Measurements from ENCODE around the gene CCDC138.

CCDC138 gene

DNA sequence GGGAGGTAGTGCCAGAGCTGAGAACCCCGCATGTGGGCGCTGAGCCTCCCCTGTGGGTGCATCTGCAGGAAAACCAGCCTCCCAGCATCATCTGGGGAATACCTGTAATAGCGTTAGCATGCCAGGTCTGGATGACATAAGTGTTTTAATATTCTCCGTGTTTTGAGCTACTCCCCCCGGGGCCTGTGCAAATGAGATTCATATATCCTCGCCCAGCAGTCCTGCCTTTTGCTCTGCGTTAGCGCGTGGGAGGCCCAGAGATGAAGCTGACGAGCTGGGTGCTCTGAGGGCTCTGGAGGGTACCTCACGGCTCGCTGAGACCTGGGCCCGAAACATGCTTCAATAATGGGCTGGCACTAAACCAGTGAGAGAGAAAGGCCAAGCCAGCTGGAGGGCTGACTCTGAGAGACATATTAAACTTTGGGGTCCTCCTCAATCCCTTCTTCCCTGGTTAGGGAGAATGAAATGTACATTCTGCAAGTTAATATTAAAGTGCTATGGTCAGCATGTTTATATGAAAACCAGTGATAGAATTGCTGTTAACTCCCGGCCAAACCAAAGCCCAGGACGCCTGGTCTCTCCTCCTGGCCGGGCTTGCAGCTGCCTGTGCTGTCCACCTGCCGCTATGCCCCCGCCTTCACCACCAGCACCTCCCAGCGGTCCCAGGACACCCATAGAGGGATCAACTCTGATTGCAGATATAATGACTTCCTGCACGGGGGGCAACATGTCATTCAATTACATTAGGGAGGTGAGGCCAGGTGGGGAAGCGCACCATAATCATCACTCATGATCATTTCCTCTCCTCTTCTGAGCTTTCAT, 125.4 kb downstream of the CCDC138 start:
- Histone ChIP-seq H3K36me3 (ENCODE audit: control insufficient read depth in 5 of 5, insufficient read depth in 5 of 5, low read length in 5 of 5) (no peaks in the 10 kb centered on the region), H3K27me3 (ENCODE audit: control insufficient read depth in 5 of 5, insufficient read depth in 4 of 5, low read length in 5 of 5) (peaks cover 2 to 11% (median 3%) of the 10 kb centered on the region in 5 donors), H3K4me1 (ENCODE audit: control insufficient read depth in 5 of 5, insufficient read depth in 5 of 5, low read length in 5 of 5) (no peaks in the 10 kb centered on the region), H3K27ac (ENCODE audit: low read depth, low read length) (no peak overlapping the region), H3K9me3 (ENCODE audit: control insufficient read depth in 5 of 5, low read length in 5 of 5) (no peaks in the 10 kb centered on the region), H3K9ac (ENCODE audit: low read length in 5 of 5) (no peak overlapping the region), H3K4me3 (ENCODE audit: low read depth in 1 of 5, low read length in 5 of 5) (no peak overlapping the region)

- Histone ChIP-seq H3K27me3 (ENCODE audit: control insufficient read depth in 5 of 5, insufficient read depth in 4 of 5, low read length in 5 of 5) (peaks cover 2 to 11% (median 3%) of the 10 kb centered on the region in 5 donors), H3K36me3 (ENCODE audit: control insufficient read depth in 5 of 5, insufficient read depth in 5 of 5, low read length in 5 of 5) (no peaks in the 10 kb centered on the region), H3K27ac (ENCODE audit: low read depth, low read length) (no peak overlapping the region), H3K4me3 (ENCODE audit: low read depth in 1 of 5, low read length in 5 of 5) (no peak overlapping the region), H3K9ac (ENCODE audit: low read length in 5 of 5) (no peak overlapping the region), H3K9me3 (ENCODE audit: control insufficient read depth in 5 of 5, low read length in 5 of 5) (no peaks in the 10 kb centered on the region), H3K4me1 (ENCODE audit: control insufficient read depth in 5 of 5, insufficient read depth in 5 of 5, low read length in 5 of 5) (no peaks in the 10 kb centered on the region)
These were observed 126.0 kb downstream of the CCDC138 start for GRCh38 chr2:108912629-108912902.

- H3K4me1 ChIP-seq (ENCODE audit: control insufficient read depth in 5 of 5, insufficient read depth in 5 of 5, low read length in 5 of 5) = no peaks in the 10 kb centered on the region
- no peak overlapping the region for H3K27ac ChIP-seq (ENCODE audit: low read depth, low read length)
- H3K9me3 ChIP-seq (ENCODE audit: control insufficient read depth in 5 of 5, low read length in 5 of 5) = no peaks in the 10 kb centered on the region
- no peak overlapping the region for H3K4me3 ChIP-seq (ENCODE audit: low read depth in 1 of 5, low read length in 5 of 5)
- peaks cover 0 to 8% (median 0%) of the 10 kb centered on the region in 5 donors for H3K27me3 ChIP-seq (ENCODE audit: control insufficient read depth in 5 of 5, insufficient read depth in 4 of 5, low read length in 5 of 5)
- no peak overlapping the region for H3K9ac ChIP-seq (ENCODE audit: low read length in 5 of 5)
- H3K36me3 ChIP-seq (ENCODE audit: control insufficient read depth in 5 of 5, insufficient read depth in 5 of 5, low read length in 5 of 5) = no peaks in the 10 kb centered on the region
These were observed 129.7 kb downstream of the CCDC138 start for GRCh38 chr2:108916122-108916795.

- Histone ChIP-seq H3K9me3 (ENCODE audit: control insufficient read depth in 5 of 5, low read length in 5 of 5) (no peaks in the 10 kb centered on the region), H3K4me3 (ENCODE audit: low read depth in 1 of 5, low read length in 5 of 5) (no peak overlapping the region), H3K9ac (ENCODE audit: low read length in 5 of 5) (no peak overlapping the region), H3K4me1 (ENCODE audit: control insufficient read depth in 5 of 5, insufficient read depth in 5 of 5, low read length in 5 of 5) (no peaks in the 10 kb centered on the region), H3K27me3 (ENCODE audit: control insufficient read depth in 5 of 5, insufficient read depth in 4 of 5, low read length in 5 of 5) (peaks cover 0 to 8% (median 0%) of the 10 kb centered on the region in 5 donors), H3K36me3 (ENCODE audit: control insufficient read depth in 5 of 5, insufficient read depth in 5 of 5, low read length in 5 of 5) (no peaks in the 10 kb centered on the region), H3K27ac (ENCODE audit: low read depth, low read length) (no peak overlapping the region)
These were observed 130.3 kb downstream of the CCDC138 start for GRCh38 chr2:108916796-108917421.

DNA sequence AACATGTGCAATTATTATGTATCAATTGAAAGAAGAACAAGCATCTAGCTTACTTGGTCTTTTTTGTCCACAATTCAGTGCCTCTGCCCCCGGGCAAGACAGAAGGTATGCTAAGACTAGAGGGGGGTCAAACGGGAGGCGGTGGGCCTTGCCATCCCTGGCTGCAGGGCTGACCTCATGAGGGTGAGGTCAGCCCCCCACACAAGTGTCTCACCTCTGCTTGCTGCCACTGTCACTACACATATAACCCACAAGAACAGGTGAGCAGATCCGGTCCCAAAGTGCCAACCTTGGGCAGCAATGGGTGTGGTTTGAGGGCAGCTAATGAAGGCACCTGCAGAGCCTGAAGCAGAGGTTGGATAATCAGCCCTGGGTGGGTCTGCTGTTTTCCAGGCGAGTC, 131.0 kb downstream of the CCDC138 start:
- no peaks in the 10 kb centered on the region for H3K9me3 ChIP-seq (ENCODE audit: control insufficient read depth in 5 of 5, low read length in 5 of 5)
- H3K4me1 ChIP-seq (ENCODE audit: control insufficient read depth in 5 of 5, insufficient read depth in 5 of 5, low read length in 5 of 5) = no peaks in the 10 kb centered on the region
- peaks cover 0 to 6% (median 0%) of the 10 kb centered on the region in 5 donors for H3K27me3 ChIP-seq (ENCODE audit: control insufficient read depth in 5 of 5, insufficient read depth in 4 of 5, low read length in 5 of 5)
- no peaks in the 10 kb centered on the region for H3K36me3 ChIP-seq (ENCODE audit: control insufficient read depth in 5 of 5, insufficient read depth in 5 of 5, low read length in 5 of 5)
- H3K27ac ChIP-seq (ENCODE audit: low read depth, low read length) = no peak overlapping the region
- no peak overlapping the region for H3K9ac ChIP-seq (ENCODE audit: low read length in 5 of 5)
- no peak overlapping the region for H3K4me3 ChIP-seq (ENCODE audit: low read depth in 1 of 5, low read length in 5 of 5)

- Histone ChIP-seq H3K27me3 (ENCODE audit: control insufficient read depth in 5 of 5, insufficient read depth in 4 of 5, low read length in 5 of 5) (peaks cover 0 to 6% (median 2%) of the 10 kb centered on the region in 5 donors), H3K9ac (ENCODE audit: low read length in 5 of 5) (no peak overlapping the region), H3K4me1 (ENCODE audit: control insufficient read depth in 5 of 5, insufficient read depth in 5 of 5, low read length in 5 of 5) (no peaks in the 10 kb centered on the region), H3K9me3 (ENCODE audit: control insufficient read depth in 5 of 5, low read length in 5 of 5) (no peaks in the 10 kb centered on the region), H3K27ac (ENCODE audit: low read depth, low read length) (no peak overlapping the region), H3K36me3 (ENCODE audit: control insufficient read depth in 5 of 5, insufficient read depth in 5 of 5, low read length in 5 of 5) (no peaks in the 10 kb centered on the region), H3K4me3 (ENCODE audit: low read depth in 1 of 5, low read length in 5 of 5) (no peak overlapping the region)
These were observed 131.7 kb downstream of the CCDC138 start for GRCh38 chr2:108918156-108918874.

DNA sequence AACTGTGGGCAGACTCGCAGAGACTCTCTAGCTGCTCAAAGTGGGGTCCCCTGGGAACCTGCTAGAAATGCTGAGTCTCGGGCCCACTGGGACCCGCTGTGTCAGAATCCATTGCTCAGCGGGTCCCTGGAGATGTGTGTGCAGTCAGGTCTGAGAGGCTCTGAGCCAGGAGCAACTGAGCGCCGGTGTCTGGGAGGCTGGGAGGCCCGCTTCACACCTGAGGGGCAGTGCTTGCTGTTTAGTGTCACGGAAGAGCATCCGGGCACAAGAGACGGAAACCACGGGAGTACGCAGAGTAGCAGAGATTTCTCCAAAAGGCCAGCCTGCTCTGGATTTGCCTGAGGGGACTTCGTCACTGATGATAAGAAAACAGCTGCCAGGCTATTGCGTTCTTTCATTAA, 132.4 kb downstream of the CCDC138 start:
- Histone ChIP-seq H3K27me3 (ENCODE audit: control insufficient read depth in 5 of 5, insufficient read depth in 4 of 5, low read length in 5 of 5) (peaks cover 0 to 6% (median 2%) of the 10 kb centered on the region in 5 donors), H3K36me3 (ENCODE audit: control insufficient read depth in 5 of 5, insufficient read depth in 5 of 5, low read length in 5 of 5) (no peaks in the 10 kb centered on the region), H3K27ac (ENCODE audit: low read depth, low read length) (no peak overlapping the region), H3K9me3 (ENCODE audit: control insufficient read depth in 5 of 5, low read length in 5 of 5) (no peaks in the 10 kb centered on the region), H3K9ac (ENCODE audit: low read length in 5 of 5) (no peak overlapping the region), H3K4me1 (ENCODE audit: control insufficient read depth in 5 of 5, insufficient read depth in 5 of 5, low read length in 5 of 5) (no peaks in the 10 kb centered on the region), H3K4me3 (ENCODE audit: low read depth in 1 of 5, low read length in 5 of 5) (no peak overlapping the region)

- Histone ChIP-seq H3K36me3 (ENCODE audit: control insufficient read depth in 5 of 5, insufficient read depth in 5 of 5, low read length in 5 of 5) (no peaks in the 10 kb centered on the region), H3K9ac (ENCODE audit: low read length in 5 of 5) (no peak overlapping the region), H3K4me3 (ENCODE audit: low read depth in 1 of 5, low read length in 5 of 5) (no peak overlapping the region), H3K4me1 (ENCODE audit: control insufficient read depth in 5 of 5, insufficient read depth in 5 of 5, low read length in 5 of 5) (no peaks in the 10 kb centered on the region), H3K27me3 (ENCODE audit: control insufficient read depth in 5 of 5, insufficient read depth in 4 of 5, low read length in 5 of 5) (peaks cover 0 to 6% (median 2%) of the 10 kb centered on the region in 5 donors), H3K27ac (ENCODE audit: low read depth, low read length) (no peak overlapping the region), H3K9me3 (ENCODE audit: control insufficient read depth in 5 of 5, low read length in 5 of 5) (no peaks in the 10 kb centered on the region)
These were observed 133.2 kb downstream of the CCDC138 start for GRCh38 chr2:108919571-108920373.

DNA sequence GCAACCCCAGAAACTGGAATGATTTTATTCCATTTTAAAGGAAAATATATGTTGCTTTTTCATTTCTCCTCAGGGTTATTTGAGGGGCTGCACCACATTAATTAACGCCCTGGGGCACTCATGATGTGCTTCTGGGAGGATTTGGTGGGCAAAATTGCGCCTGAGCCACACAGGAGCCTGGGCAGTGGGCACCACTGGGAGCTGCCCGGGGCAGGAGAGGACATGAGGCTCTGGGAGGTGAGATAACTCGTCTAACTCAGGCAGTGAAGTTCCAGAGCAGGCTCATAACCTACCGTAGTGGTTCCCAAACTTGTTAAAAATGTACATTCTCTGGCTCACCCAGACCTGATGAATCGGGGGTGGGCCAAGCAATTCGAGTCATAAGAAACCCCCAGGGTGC, 134.1 kb downstream of the CCDC138 start:
- no peaks in the 10 kb centered on the region for H3K4me1 ChIP-seq (ENCODE audit: control insufficient read depth in 5 of 5, insufficient read depth in 5 of 5, low read length in 5 of 5)
- no peak overlapping the region for H3K9ac ChIP-seq (ENCODE audit: low read length in 5 of 5)

More for the DNA sequence above, 134.1 kb downstream of the CCDC138 start:
- Histone ChIP-seq H3K4me3 (ENCODE audit: low read depth in 1 of 5, low read length in 5 of 5) (no peak overlapping the region), H3K27me3 (ENCODE audit: control insufficient read depth in 5 of 5, insufficient read depth in 4 of 5, low read length in 5 of 5) (peaks cover 0 to 6% (median 2%) of the 10 kb centered on the region in 5 donors), H3K9me3 (ENCODE audit: control insufficient read depth in 5 of 5, low read length in 5 of 5) (no peaks in the 10 kb centered on the region), H3K36me3 (ENCODE audit: control insufficient read depth in 5 of 5, insufficient read depth in 5 of 5, low read length in 5 of 5) (no peaks in the 10 kb centered on the region), H3K27ac (ENCODE audit: low read depth, low read length) (no peak overlapping the region)

All from subcutaneous abdominal adipose tissue (tissue), 5 donors.